SK-N-SH (cell line): ENCODE data around the gene SLCO2B1. TPM values are rescaled to one million over a fixed set of nuclear protein-coding genes. Genes with fewer than 3 reads are reported as not detected.

ENCODE experiments used
- CTCF ChIA-PET: fragments of 300-600, 350-600 bp; formaldehyde crosslinking; extraction: SDS; loops from one replicate; lab custom pipeline; 2021; lab: Yijun Ruan, JAX
- POLR2A ChIA-PET: fragments of 350-600 bp; sonication (Branson Sonifier 250); formaldehyde crosslinking; extraction: SDS; loops from one replicate; lab custom pipeline; 2020; ENCODE audit warnings: antibody characterized with exemption, inconsistent platforms; lab: Yijun Ruan, JAX
- DNase-seq: peaks from one replicate; pipeline ENCODE4 v3.0.0; 2012
- H2AFZ ChIP-seq: fragments of 200-600 bp; sonication (generic); 2 replicates; pipeline ENCODE4 v1.8.1; 2016; ENCODE audit warnings: antibody characterized with exemption, mild to moderate bottlenecking, low read depth
- H3F3A ChIP-seq: fragments of 200-600 bp; sonication (generic); replicated peaks from 2 replicates; pipeline ENCODE3; 2016; ENCODE audit warnings: antibody characterized with exemption, mild to moderate bottlenecking; ENCODE audit not compliant: insufficient read depth
- H3K27ac ChIP-seq, 2 experiments: fragments of 200-500 bp in 1 of 2; fragments of 200-600 bp in 1 of 2; sonication (Bioruptor generic) in 1 of 2; sonication (generic), shearing (Covaris generic) in 1 of 2; 2 replicates each; pipeline versions ENCODE4 v1.5.1 to v1.6.1; 2014 to 2016; ENCODE audit warnings: low read depth in 2 of 2, inconsistent platforms in 1 of 2, low read length in 1 of 2, mild to moderate bottlenecking in 1 of 2, mixed read lengths in 1 of 2
- H3K27me3 ChIP-seq: fragments of 200-600 bp; sonication (generic), shearing (Covaris generic); 2 replicates; pipeline ENCODE4 v1.6.1; 2016; ENCODE audit warnings: mixed run types; ENCODE audit not compliant: insufficient read depth
- H3K36me3 ChIP-seq, 2 experiments: fragments of 200-500 bp in 1 of 2; fragments of 200-600 bp in 1 of 2; sonication (Bioruptor generic) in 1 of 2; sonication (generic) in 1 of 2; replicated peaks in 1 of 2; 2 replicates each; pipeline versions ENCODE3 to v1.5.1; 2014 to 2016; ENCODE audit warnings: low read length in 1 of 2, mild to moderate bottlenecking in 1 of 2; ENCODE audit not compliant: insufficient read depth in 2 of 2, control insufficient read depth in 1 of 2
- H3K4me1 ChIP-seq, 2 experiments: fragments of 200-500 bp in 1 of 2; fragments of 200-600 bp in 1 of 2; sonication (Bioruptor generic) in 1 of 2; sonication (generic), shearing (Covaris generic) in 1 of 2; 2 replicates each; pipeline versions ENCODE4 v1.5.1 to v1.6.1; 2014 to 2016; ENCODE audit warnings: low read depth in 1 of 2, low read length in 1 of 2, mixed run types in 1 of 2; ENCODE audit not compliant: insufficient read depth in 2 of 2, control insufficient read depth in 1 of 2
- H3K4me2 ChIP-seq: fragments of 200-600 bp; sonication (generic), shearing (Covaris generic); 2 replicates; pipeline ENCODE4 v1.6.1; 2017; ENCODE audit warnings: mixed run types
- H3K4me3 ChIP-seq, 2 experiments: fragments of 200-500 bp in 1 of 2; fragments of 200-600 bp in 1 of 2; sonication (Bioruptor generic) in 1 of 2; sonication (generic), shearing (Covaris generic) in 1 of 2; 2 replicates each; pipeline versions ENCODE4 v1.5.1 to v1.8.1; 2014 to 2016; ENCODE audit warnings: low read depth in 2 of 2, inconsistent platforms in 1 of 2, low read length in 1 of 2, mild to moderate bottlenecking in 1 of 2, mixed read lengths in 1 of 2, moderate library complexity in 1 of 2
- H3K79me2 ChIP-seq: fragments of 200-600 bp; sonication (generic); 2 replicates; pipeline ENCODE4 v1.8.1; 2017; ENCODE audit warnings: mild to moderate bottlenecking; ENCODE audit not compliant: insufficient read depth
- H3K9ac ChIP-seq: fragments of 200-600 bp; sonication (generic); 2 replicates; pipeline ENCODE4 v1.6.1; 2017; ENCODE audit warnings: mixed run types
- H3K9me2 ChIP-seq: fragments of 200-600 bp; sonication (generic); 2 replicates; pipeline ENCODE4 v1.6.1; 2017; ENCODE audit warnings: mixed run types
- H3K9me3 ChIP-seq: fragments of 200-600 bp; sonication (generic); 2 replicates; pipeline ENCODE4 v1.6.1; 2017; ENCODE audit warnings: mixed run types, mild to moderate bottlenecking, moderate library complexity
- H4K20me1 ChIP-seq: fragments of 200-600 bp; sonication (generic); 2 replicates; pipeline ENCODE4 v1.6.1; 2017; ENCODE audit warnings: mild to moderate bottlenecking, mixed run types; ENCODE audit not compliant: insufficient read depth
- MXI1 ChIP-seq: IDR thresholded peaks from 2 replicates; pipeline ENCODE4 v1.6.1; 2012; ENCODE audit warnings: mild to moderate bottlenecking, low read depth, low read length, improper control_type of control experiment
- POLR2AphosphoS5 ChIP-seq: IDR thresholded peaks from 2 replicates; pipeline ENCODE4 v1.6.1; 2012; ENCODE audit warnings: low read depth, low read length
- RAD21 ChIP-seq: IDR thresholded peaks from 2 replicates; pipeline ENCODE4 v1.6.1; 2012; ENCODE audit warnings: mild to moderate bottlenecking, low read length
- SIN3A ChIP-seq: IDR thresholded peaks from 2 replicates; pipeline ENCODE4 v1.6.1; 2012; ENCODE audit warnings: low read depth, mild to moderate bottlenecking, low read length, moderate library complexity, borderline replicate concordance
- TAF1 ChIP-seq: IDR thresholded peaks from 2 replicates; pipeline ENCODE4 v1.6.1; 2012; ENCODE audit warnings: low read depth, mild to moderate bottlenecking, low read length, moderate library complexity, borderline replicate concordance
- TEAD4 ChIP-seq: IDR thresholded peaks from 2 replicates; pipeline ENCODE4 v1.4.0; 2012; ENCODE audit warnings: mild to moderate bottlenecking, borderline replicate concordance; ENCODE audit not compliant: insufficient read depth
- WGBS: methylation state at CpG from one replicate; pipeline ENCODE4 v1.1.6; 2017; ENCODE audit warnings: low lambda C conversion rate; 5-methylcytosine and 5-hydroxymethylcytosine counted together
- polyA plus RNA-seq, 3 experiments: library from polyadenylated mRNA; depleted of rRNA; stranded (reverse); fragments of >200 nt; gene quantifications; 2 replicates each; pipeline ENCODE4 v1.2.3, GENCODE V29; 2012
- TF ChIP-seq, protein P1 (sequence below): IDR thresholded peaks from 2 replicates; pipeline ENCODE4 v1.4.0; 2012; ENCODE audit warnings: low read depth, borderline replicate concordance

SLCO2B1 gene, protein sequence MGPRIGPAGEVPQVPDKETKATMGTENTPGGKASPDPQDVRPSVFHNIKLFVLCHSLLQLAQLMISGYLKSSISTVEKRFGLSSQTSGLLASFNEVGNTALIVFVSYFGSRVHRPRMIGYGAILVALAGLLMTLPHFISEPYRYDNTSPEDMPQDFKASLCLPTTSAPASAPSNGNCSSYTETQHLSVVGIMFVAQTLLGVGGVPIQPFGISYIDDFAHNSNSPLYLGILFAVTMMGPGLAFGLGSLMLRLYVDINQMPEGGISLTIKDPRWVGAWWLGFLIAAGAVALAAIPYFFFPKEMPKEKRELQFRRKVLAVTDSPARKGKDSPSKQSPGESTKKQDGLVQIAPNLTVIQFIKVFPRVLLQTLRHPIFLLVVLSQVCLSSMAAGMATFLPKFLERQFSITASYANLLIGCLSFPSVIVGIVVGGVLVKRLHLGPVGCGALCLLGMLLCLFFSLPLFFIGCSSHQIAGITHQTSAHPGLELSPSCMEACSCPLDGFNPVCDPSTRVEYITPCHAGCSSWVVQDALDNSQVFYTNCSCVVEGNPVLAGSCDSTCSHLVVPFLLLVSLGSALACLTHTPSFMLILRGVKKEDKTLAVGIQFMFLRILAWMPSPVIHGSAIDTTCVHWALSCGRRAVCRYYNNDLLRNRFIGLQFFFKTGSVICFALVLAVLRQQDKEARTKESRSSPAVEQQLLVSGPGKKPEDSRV
- 0.18 TPM in 1 of 2 replicates, not detected in the other for polyA plus RNA-seq (2012; rRNA removed)
- polyA plus RNA-seq (2012; cell fraction: cytosol; rRNA removed): 0.03 and 0.08 TPM in 2 replicates
- 0.04 and 0.15 TPM in 2 replicates for polyA plus RNA-seq (2012; cell fraction: nucleus; rRNA removed)

DNA sequence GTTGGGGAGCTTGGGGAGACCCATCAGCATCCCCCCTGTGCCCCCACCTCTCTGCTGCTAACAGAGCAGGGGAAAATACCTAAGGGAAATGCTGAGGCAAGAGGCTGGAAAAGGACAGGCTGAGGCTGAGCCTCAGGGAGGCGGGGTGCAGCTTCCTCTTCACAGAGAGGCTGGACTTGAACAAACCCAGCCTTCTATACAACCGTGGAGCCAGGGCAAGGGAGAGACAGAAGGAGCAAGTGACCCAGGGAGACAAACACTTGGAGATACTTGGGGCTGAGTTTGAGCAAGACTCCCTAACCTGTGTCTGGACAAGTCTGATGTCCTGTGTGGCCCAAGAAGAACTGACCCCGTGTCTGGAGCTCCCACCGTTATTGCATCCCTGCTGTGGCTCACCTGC, at the start of gene SLCO2B1:
Gene SLCO2B1 (plus strand): TSS at position 229 of the 400 bp plus-strand sequence. CDS start 275 bp downstream, outside the sequence.
- H3K27me3 ChIP-seq: 0 out of 2 replicates have a peak, but pooled peaks cover 8% of the 10 kb centered on the region
- ChIA-PET CTCF (interaction anchor here (7.4 to 25.0 kb wide), 3 partner anchors 8 to 94 kb away, joined by 76 to 1115 read pairs (median 630); partner anchors contain the start of gene TPBGL), POLR2A (no interaction called here)

GRCh38 chr11:75101424-75102128, 49.3 kb upstream of the SLCO2B1 start:
- DNase-seq: no peak
- Histone ChIP-seq H3K9me2 (no peaks in the 10 kb centered on the region), H3K9ac (no peak overlapping the region), H4K20me1 (no peaks in the 10 kb centered on the region), H3K27ac (no peak overlapping the region), H3K9me3 (no peaks in the 10 kb centered on the region), H3F3A (peaks cover 40% of the 10 kb centered on the region), H3K36me3 (no peaks in the 10 kb centered on the region), H3K4me1 (peaks cover 0 to 7% of the 10 kb centered on the region in 2 experiments; a peak in 2 of 4 replicates), H3K4me3 (no peak overlapping the region), H3K79me2 (no peaks in the 10 kb centered on the region), H3K27me3 (no peaks in the 10 kb centered on the region), H3K4me2 (no peak overlapping the region), H2AFZ (no peak overlapping the region)
- CTCF ChIA-PET: interaction anchor here (1.1 kb wide), 1 partner anchor 140 kb away, joined by 4 read pairs; no protein-coding TSS in a partner anchor
- WGBS: 74% methylated on average over 8 of the region's 8 CpGs
- TF ChIP-seq, protein P1, sequence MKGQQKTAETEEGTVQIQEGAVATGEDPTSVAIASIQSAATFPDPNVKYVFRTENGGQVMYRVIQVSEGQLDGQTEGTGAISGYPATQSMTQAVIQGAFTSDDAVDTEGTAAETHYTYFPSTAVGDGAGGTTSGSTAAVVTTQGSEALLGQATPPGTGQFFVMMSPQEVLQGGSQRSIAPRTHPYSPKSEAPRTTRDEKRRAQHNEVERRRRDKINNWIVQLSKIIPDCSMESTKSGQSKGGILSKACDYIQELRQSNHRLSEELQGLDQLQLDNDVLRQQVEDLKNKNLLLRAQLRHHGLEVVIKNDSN: no peak
- TF ChIP-seq TAF1 (no peak), SIN3A (no peak), TEAD4 (no peak), POLR2AphosphoS5 (no peak)
- POLR2A ChIA-PET: no interaction called here

More for the DNA sequence above, at the start of gene SLCO2B1:
- Histone ChIP-seq H3F3A (no peaks in the 10 kb centered on the region), H3K4me2 (no peak within 1 kb of the TSS)
- TF ChIP-seq, protein P1: no peak
- TF ChIP-seq MXI1: no peak
- TF ChIP-seq RAD21: no peak
- TF ChIP-seq, all 33 proteins: peak for 0
- no peaks in the 10 kb centered on the region for H3K9me2 ChIP-seq
- no peaks in the 10 kb centered on the region for H3K36me3 ChIP-seq
- H3K4me1 ChIP-seq: peaks cover 0 to 16% of the 10 kb centered on the region in 2 experiments; a peak in 1 of 4 replicates
- 65% methylated on average over 2 of the region's 4 CpGs for WGBS
- no peaks in the 10 kb centered on the region for H3K79me2 ChIP-seq
- no peak within 1 kb of the TSS for H3K4me3 ChIP-seq
- no peak within 1 kb of the TSS for H3K27ac ChIP-seq
- no peak within 1 kb of the TSS for H2AFZ ChIP-seq
- H3K9me3 ChIP-seq: no peaks in the 10 kb centered on the region
- H4K20me1 ChIP-seq: no peaks in the 10 kb centered on the region
- DNase-seq: no peak
- no peak within 1 kb of the TSS for H3K9ac ChIP-seq
